Omental fat pad (tissue), 4 donors: Measurements from ENCODE around the gene CSGALNACT2. TPM values are rescaled to one million over a fixed set of nuclear protein-coding genes. Genes with fewer than 3 reads are reported as not detected.
A peak's percentile ranks its signal among the peaks of the same experiment; 100 is the strongest.

Experiments
- ATAC-seq: fragments of 150-250 bp; one replicate; pipeline ENCODE4 v1.9.1; 2016; ENCODE audit warnings: mild to moderate bottlenecking, moderate library complexity; ENCODE audit not compliant: low FRiP score
- DNase-seq: peaks from one replicate; pipeline ENCODE4 v3.0.0-alpha.2; 2019; ENCODE audit warnings: low spot score
- total RNA-seq, 4 donors: library from RNA; depleted of rRNA; stranded (reverse); fragments of >200 nt; gene quantifications; one replicate each; pipeline ENCODE4 v1.1.0, GENCODE V29; 2016
- TF ChIP-seq, protein P1 (sequence below), 3 donors: fragments of 450-650 bp; IDR thresholded peaks; one replicate each; pipeline ENCODE4 v1.5.1; 2016 to 2017; ENCODE audit warnings: antibody characterized with exemption in 3 of 3, mild to moderate bottlenecking in 3 of 3, moderate library complexity in 2 of 3

Gene CSGALNACT2
- total RNA-seq, 4 donors from 2014 or later: 22.0 to 45.8 (median 37.9) TPM

DNA sequence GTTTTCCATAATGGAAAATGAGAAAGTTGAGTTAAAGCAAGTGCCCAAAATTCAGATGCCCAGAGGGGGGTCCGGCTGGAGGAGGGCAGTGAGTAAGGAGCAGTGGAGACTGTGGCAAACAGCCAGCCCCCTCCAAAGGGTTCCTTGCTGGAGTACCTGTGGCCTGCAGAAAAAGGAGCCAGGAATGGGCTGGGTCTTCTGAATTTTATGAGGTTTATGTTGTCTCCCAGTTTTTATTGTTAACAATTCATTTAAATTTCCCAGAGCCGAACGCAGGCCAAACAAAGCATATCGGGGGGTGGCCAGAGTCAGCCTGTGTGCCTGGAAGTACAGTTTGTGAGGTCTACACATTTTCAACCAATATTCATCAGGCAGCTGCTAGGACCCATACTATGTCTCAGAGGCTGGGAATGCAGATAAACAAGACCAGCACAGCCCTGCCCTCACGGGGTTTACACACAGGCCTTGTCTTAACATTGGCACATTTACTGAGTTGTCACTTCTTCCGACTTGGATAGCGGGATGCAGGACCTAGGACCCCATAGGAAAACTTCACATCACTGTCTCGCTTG, 12.9 kb upstream of the CSGALNACT2 start:
- ATAC-seq (no peak), DNase-seq (no peak)
- TF ChIP-seq, protein P1, sequence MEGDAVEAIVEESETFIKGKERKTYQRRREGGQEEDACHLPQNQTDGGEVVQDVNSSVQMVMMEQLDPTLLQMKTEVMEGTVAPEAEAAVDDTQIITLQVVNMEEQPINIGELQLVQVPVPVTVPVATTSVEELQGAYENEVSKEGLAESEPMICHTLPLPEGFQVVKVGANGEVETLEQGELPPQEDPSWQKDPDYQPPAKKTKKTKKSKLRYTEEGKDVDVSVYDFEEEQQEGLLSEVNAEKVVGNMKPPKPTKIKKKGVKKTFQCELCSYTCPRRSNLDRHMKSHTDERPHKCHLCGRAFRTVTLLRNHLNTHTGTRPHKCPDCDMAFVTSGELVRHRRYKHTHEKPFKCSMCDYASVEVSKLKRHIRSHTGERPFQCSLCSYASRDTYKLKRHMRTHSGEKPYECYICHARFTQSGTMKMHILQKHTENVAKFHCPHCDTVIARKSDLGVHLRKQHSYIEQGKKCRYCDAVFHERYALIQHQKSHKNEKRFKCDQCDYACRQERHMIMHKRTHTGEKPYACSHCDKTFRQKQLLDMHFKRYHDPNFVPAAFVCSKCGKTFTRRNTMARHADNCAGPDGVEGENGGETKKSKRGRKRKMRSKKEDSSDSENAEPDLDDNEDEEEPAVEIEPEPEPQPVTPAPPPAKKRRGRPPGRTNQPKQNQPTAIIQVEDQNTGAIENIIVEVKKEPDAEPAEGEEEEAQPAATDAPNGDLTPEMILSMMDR (IDR thresholded peaks at IDR 0.05): no peak

DNA sequence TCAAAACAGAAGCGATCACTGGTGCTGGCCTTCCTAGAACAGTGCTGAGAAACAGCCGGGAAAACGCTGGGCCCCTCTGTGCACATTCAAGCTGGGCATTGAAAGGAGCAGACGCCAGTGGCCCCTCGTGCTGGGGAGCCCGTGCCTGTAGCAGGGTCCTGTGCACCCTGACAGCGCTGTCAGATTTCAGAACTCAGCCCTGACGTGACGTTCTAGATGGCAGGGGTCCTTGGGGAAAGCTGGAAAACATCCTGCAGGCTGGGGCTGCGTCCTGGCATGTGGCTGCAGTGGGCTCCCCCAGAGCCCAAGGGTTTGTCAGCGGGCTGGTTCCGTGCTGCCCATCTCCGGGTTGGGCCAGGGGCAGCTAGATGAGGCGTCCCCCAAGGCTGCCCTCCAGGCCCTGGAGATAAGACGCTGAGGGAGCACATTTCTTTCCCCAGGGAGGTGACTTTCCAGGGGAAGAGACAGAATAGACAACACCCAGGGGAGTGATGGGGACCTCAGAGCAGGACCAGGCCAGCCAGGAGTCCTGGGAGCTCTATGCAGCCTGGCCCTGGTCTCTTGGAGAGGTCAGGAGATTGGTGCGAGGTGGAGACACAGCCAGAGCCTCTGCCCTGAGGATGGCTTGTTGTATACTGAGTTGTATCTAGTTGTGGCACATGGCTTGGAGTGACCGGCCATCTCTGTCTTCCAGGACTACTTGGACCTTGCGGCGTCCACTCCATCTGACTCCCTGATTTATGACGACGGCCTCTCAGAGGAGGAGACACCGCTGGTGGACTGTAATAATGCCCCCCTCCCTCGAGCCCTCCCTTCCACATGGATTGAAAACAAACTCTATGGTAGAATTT, 12.1 kb upstream of the CSGALNACT2 start:
- no peak for DNase-seq

DNA sequence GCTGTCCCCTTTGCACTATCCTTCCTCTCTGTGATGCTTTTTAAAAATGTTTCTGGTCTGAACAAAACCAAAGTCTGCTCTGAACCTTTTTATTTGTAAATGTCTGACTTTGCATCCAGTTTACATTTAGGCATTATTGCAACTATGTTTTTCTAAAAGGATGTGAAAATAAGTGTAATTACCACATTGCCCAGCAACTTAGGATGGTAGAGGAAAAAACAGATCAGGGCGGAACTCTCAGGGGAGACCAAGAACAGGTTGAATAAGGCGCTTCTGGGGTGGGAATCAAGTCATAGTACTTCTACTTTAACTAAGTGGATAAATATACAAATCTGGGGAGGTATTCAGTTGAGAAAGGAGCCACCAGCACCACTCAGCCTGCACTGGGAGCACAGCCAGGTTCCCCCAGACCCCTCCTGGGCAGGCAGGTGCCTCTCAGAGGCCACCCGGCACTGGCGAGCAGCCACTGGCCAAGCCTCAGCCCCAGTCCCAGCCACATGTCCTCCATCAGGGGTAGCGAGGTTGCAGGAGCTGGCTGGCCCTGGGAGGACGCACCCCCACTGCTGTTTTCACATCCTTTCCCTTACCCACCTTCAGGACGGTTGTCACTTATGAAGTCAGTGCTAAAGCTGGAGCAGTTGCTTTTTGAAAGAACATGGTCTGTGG, 11.4 kb upstream of the CSGALNACT2 start:
- TF ChIP-seq, protein P1 (IDR thresholded peaks at IDR 0.05): no peak
- no peak for DNase-seq
- ATAC-seq: no peak

More for the DNA sequence above, 12.1 kb upstream of the CSGALNACT2 start:
- TF ChIP-seq, protein P1 (IDR thresholded peaks at IDR 0.05): no peak
- ATAC-seq: no peak

DNA sequence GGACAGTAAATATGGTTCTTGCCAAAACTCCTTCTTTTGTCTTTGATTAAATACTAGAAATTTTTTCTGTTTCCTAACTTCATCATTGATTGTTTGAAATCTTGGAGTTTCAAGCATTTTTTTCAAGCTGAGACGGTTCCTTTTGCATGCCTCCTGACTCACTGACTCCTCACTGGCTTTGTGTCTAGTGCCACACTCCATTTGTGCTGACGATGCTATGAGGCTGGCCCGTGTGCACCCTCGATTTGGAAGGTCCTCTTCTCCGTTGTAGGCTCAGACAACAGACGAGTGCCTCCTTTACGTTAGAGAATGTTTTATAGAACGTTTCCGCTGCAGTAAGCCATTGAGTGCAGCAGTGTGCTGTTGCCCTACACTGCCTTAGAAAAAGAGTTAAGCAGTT, 10.8 kb upstream of the CSGALNACT2 start:
- DNase-seq: no peak
- TF ChIP-seq, protein P1 (IDR thresholded peaks at IDR 0.05): no peak
- no peak for ATAC-seq

DNA sequence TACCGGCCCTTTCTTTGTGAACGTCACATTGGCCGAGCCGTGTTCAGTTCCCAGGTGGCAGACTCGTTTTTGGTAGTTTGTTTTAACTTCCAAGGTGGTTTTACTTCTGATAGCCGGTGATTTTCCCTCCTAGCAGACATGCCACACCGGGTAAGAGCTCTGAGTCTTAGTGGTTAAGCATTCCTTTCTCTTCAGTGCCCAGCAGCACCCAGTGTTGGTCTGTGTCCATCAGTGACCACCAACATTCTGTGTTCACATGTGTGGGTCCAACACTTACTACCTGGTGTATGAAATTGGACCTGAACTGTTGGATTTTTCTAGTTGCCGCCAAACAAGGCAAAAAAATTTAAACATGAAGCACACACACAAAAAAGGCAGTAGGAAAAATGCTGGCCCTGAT, 9.9 kb upstream of the CSGALNACT2 start:
- DNase-seq: no peak
- TF ChIP-seq, protein P1 (IDR thresholded peaks at IDR 0.05): no peak
- no peak for ATAC-seq

DNA sequence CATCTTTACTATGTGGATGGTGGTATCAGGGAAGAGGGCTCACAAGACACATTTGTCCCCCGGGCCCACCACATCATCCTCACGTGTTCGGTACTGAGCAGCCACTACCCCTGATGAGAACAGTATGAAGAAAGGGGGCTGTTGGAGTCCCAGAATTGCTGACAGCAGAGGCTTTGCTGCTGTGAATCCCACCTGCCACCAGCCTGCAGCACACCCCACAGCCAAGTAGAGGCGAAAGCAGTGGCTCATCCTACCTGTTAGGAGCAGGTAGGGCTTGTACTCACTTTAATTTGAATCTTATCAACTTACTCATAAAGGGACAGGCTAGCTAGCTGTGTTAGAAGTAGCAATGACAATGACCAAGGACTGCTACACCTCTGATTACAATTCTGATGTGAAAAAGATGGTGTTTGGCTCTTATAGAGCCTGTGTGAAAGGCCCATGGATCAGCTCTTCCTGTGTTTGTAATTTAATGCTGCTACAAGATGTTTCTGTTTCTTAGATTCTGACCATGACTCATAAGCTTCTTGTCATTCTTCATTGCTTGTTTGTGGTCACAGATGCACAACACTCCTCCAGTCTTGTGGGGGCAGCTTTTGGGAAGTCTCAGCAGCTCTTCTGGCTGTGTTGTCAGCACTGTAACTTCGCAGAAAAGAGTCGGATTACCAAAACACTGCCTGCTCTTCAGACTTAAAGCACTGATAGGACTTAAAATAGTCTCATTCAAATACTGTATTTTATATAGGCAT, 9.1 kb upstream of the CSGALNACT2 start:
- DNase-seq: no peak
- peak; percentile 33 for ATAC-seq

More for the DNA sequence above, 9.1 kb upstream of the CSGALNACT2 start:
- TF ChIP-seq, protein P1 (IDR thresholded peaks at IDR 0.05): no peak
